Measurements from ENCODE around the gene ATXN7L1. TPM values are rescaled to one million over a fixed set of nuclear protein-coding genes. Genes with fewer than 3 reads are reported as not detected.

Gene ATXN7L1
- total RNA-seq, 1 experiment from 2014 or later: 24.3 TPM

DNA sequence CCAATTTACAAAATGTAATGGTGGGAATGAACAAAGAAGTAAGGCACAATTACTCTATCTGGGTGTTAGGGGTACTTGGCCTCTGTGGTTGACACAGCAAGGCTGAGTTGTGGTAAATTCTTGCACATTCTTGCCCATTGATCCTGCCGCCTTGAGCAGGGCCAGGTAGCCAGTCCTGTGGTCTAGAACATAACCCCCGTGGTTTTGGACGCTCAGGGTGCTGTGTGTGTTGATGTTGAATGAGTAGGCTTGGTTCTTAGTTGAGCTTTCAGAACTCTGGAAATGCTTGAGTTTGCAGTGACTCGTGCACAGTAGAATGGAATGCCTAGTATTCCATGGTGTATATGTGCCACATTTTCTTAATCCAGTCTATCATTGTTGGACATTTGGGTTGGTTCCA lies 44.4 kb upstream of the ATXN7L1 start:
- Mint-ChIP-seq H3K4me3 (no peak overlapping the region), H3K27me3 (ENCODE audit: low read depth) (no peaks in the 10 kb centered on the region), H3K36me3 (ENCODE audit: insufficient read depth in 1 of 3, low read depth in 3 of 3) (peaks cover 24 to 42% (median 27%) of the 10 kb centered on the region in 3 experiments), H3K4me1 (no peaks in the 10 kb centered on the region), H3K27ac (no peak overlapping the region), H3K9me3 (peaks cover 18 to 25% of the 10 kb centered on the region in 2 experiments)
- Histone ChIP-seq H4K8ac (replicated peaks; ENCODE audit: insufficient read length, low read depth, low read length) (no peak overlapping the region), H3K18ac (ENCODE audit: insufficient read length, low read depth, low read length) (no peak overlapping the region), H3K27ac (ENCODE audit: insufficient read length, low read depth, low read length) (no peak overlapping the region), H2AFZ (ENCODE audit: low read length) (no peak overlapping the region), H3K4me2 (ENCODE audit: insufficient read depth, insufficient read length, low read length) (no peak overlapping the region), H3K9me3 (ENCODE audit: control insufficient read depth, low read depth, low read length) (no peaks in the 10 kb centered on the region), H4K91ac (ENCODE audit: insufficient read length, low read depth, low read length) (no peak overlapping the region), H2AK5ac (ENCODE audit: insufficient read length, low read length) (no peak overlapping the region), H3K14ac (ENCODE audit: insufficient read depth, low read length) (no peak overlapping the region), H3K23me2 (ENCODE audit: insufficient read length, low read depth, low read length, poor library complexity, severe bottlenecking) (no peaks in the 10 kb centered on the region), H2BK15ac (ENCODE audit: low read depth, low read length) (no peak overlapping the region), H3K27me3 (ENCODE audit: insufficient read depth, low read length) (no peaks in the 10 kb centered on the region), H3K79me1 (ENCODE audit: insufficient read depth, low read depth, low read length, poor library complexity, severe bottlenecking) (no peaks in the 10 kb centered on the region), H2BK5ac (ENCODE audit: insufficient read length, low read length) (no peak overlapping the region), H3K4ac (ENCODE audit: low read depth, low read length) (no peak overlapping the region), H2BK20ac (ENCODE audit: low read depth, low read length, poor library complexity, severe bottlenecking) (no peak overlapping the region), H3K56ac (ENCODE audit: insufficient read length, low read depth, low read length) (no peak overlapping the region), H3K4me1 (ENCODE audit: insufficient read depth, low read length) (no peaks in the 10 kb centered on the region), H2BK120ac (ENCODE audit: low read depth, low read length, poor library complexity, severe bottlenecking) (no peak overlapping the region), H4K5ac (ENCODE audit: insufficient read length, low read depth, low read length) (no peak overlapping the region), H3K9ac (ENCODE audit: extremely low read depth, insufficient read length, low read length) (no peak overlapping the region), H4K20me1 (ENCODE audit: control insufficient read depth, insufficient read depth, insufficient read length) (no peaks in the 10 kb centered on the region), H2BK12ac (ENCODE audit: insufficient read length, low read depth, low read length) (no peak overlapping the region), H3T11ph (ENCODE audit: low read length) (no peak overlapping the region), H3K23ac (ENCODE audit: insufficient read length, low read depth, low read length) (no peak overlapping the region), H3K79me2 (ENCODE audit: insufficient read depth, low read length) (no peaks in the 10 kb centered on the region)
- TF ChIP-seq, protein P1, sequence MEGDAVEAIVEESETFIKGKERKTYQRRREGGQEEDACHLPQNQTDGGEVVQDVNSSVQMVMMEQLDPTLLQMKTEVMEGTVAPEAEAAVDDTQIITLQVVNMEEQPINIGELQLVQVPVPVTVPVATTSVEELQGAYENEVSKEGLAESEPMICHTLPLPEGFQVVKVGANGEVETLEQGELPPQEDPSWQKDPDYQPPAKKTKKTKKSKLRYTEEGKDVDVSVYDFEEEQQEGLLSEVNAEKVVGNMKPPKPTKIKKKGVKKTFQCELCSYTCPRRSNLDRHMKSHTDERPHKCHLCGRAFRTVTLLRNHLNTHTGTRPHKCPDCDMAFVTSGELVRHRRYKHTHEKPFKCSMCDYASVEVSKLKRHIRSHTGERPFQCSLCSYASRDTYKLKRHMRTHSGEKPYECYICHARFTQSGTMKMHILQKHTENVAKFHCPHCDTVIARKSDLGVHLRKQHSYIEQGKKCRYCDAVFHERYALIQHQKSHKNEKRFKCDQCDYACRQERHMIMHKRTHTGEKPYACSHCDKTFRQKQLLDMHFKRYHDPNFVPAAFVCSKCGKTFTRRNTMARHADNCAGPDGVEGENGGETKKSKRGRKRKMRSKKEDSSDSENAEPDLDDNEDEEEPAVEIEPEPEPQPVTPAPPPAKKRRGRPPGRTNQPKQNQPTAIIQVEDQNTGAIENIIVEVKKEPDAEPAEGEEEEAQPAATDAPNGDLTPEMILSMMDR (conservative IDR thresholded peaks at IDR 0.05): no peak
- DNase-seq: no peak
- WGBS (ENCODE audit: extremely low coverage, insufficient read length, low lambda C conversion rate): no CpG with 5 or more reads among the region's 4 CpGs
